RWPE1 (cell line): ENCODE results near the gene RETREG3.

Source experiments
- CTCF ChIA-PET: fragments of 350-600 bp; sonication (Branson Sonifier 250); formaldehyde crosslinking; extraction: SDS; loops from one replicate; lab custom pipeline; 2021; lab: Yijun Ruan, JAX
- POLR2A ChIA-PET: fragments of 400-600 bp; formaldehyde crosslinking; extraction: SDS; loops from one replicate; lab custom pipeline; 2020; ENCODE audit warnings: antibody characterized with exemption; ENCODE audit not compliant: low non-redundant PET; lab: Yijun Ruan, JAX
- DNase-seq: peaks from one replicate; pipeline ENCODE4 v3.0.0; 2012; ENCODE audit warnings: low spot score
- H3K27ac ChIP-seq: fragments of 450-650 bp; 2 replicates; pipeline ENCODE4 v1.5.1; 2017
- TF ChIP-seq, protein P1 (sequence below): fragments of 450-650 bp; conservative IDR thresholded peaks from 2 replicates; pipeline ENCODE4 v1.5.1; 2017; ENCODE audit warnings: low read depth, mild to moderate bottlenecking

Gene RETREG3

DNA sequence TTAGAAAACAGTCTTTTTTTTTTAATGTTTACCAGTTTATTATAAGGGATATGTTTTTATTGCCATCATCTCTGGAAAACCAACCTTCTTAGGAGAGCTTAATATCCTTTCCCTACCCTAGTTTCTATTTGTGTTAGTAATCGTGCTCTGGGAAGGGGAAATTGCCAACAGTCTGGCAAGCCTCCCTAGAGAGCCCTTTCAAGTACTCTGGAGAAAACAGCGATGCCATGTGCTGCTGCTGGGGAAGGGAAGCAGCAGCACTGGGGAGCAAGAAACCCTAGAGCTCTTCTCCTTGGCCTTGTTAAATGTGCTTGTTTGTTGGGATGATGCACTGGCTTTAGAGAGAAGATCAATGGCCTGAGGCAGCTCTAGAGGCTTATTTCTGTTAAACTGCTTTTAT lies 10.3 kb downstream of the RETREG3 start:
- TF ChIP-seq, protein P1, sequence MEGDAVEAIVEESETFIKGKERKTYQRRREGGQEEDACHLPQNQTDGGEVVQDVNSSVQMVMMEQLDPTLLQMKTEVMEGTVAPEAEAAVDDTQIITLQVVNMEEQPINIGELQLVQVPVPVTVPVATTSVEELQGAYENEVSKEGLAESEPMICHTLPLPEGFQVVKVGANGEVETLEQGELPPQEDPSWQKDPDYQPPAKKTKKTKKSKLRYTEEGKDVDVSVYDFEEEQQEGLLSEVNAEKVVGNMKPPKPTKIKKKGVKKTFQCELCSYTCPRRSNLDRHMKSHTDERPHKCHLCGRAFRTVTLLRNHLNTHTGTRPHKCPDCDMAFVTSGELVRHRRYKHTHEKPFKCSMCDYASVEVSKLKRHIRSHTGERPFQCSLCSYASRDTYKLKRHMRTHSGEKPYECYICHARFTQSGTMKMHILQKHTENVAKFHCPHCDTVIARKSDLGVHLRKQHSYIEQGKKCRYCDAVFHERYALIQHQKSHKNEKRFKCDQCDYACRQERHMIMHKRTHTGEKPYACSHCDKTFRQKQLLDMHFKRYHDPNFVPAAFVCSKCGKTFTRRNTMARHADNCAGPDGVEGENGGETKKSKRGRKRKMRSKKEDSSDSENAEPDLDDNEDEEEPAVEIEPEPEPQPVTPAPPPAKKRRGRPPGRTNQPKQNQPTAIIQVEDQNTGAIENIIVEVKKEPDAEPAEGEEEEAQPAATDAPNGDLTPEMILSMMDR = no peak
- ChIA-PET POLR2A (interaction anchor here (0.5 kb wide), 1 partner anchor 613 kb away, joined by 3 read pairs; no protein-coding TSS in a partner anchor), CTCF (interaction anchor here (1.5 kb wide), 1 partner anchor 9 kb away, joined by 4 read pairs; no protein-coding TSS in a partner anchor)
- no peak overlapping the region for H3K27ac ChIP-seq
- no peak for DNase-seq

DNA sequence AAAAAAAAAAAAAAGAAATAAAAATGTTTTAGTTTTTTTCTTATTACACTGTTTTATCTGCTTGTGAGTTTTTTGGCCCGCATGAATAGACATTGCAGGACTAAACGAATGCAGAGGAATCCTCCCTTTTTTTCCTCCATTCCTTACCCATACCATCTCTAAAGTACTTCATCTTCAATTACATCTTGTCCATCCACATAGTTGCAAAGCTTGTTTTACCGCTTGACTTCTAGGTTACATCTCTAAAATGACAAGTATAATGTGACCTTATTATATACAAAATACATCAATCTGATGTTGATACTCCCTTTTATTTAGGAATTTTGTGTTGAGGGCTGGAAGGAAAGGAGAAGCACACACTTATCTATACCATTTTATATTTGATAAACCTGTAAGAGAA lies 12.8 kb downstream of the RETREG3 start:
- POLR2A ChIA-PET = no interaction called here
- CTCF ChIA-PET = no interaction called here
- TF ChIP-seq, protein P1 = no peak
- no peak for DNase-seq
- no peak overlapping the region for H3K27ac ChIP-seq

DNA sequence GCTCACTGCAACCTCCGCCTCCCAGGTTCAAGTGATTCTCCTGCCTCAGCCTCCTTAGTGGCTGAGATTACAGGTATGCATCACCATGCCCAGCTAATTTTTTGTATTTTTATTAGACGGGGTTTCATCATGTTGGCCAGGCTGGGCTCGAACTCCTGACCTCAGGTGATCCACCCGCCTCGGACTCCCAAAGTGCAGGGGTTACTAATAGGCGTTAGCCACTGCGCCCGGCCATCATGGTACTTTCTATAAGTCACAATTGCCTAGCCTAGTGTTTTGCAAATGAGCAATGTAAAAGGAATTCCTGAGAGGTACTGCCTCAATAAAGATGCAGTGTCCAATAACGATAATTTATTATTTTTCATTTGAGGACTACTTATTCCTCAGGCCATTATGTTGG lies 17.8 kb downstream of the RETREG3 start:
- ChIA-PET POLR2A (no interaction called here), CTCF (no interaction called here)

DNA sequence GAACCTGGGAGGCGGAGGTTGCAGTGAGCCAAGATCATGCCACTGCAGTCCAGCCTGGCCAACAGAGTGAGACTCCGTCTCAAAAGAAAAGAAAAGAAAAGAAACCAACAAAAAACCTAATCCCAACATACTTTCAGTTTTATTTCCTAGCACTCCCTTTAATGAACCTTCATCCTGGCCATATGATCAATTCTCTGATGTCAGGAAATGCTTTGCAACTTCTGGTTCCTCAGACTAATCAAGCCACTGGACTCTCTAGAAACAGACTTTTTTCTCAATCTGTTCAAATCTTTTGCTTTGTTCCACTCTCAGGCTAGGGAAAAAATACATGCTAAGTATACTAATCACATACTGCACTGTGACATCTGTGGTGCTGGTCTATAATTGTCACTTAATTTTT lies 18.3 kb downstream of the RETREG3 start:
- CTCF ChIA-PET = no interaction called here
- peak overlapping the region; percentile 28; the same call in 1 of the 2 replicates for H3K27ac ChIP-seq
- no peak for DNase-seq
- TF ChIP-seq, protein P1 = no peak
- POLR2A ChIA-PET = no interaction called here

More for the DNA sequence above, 17.8 kb downstream of the RETREG3 start:
- peak; percentile 15 for DNase-seq
- TF ChIP-seq, protein P1 = no peak
- H3K27ac ChIP-seq = 0 out of 2 replicates have a peak overlapping the region, but pooled peaks have one; percentile 22

DNA sequence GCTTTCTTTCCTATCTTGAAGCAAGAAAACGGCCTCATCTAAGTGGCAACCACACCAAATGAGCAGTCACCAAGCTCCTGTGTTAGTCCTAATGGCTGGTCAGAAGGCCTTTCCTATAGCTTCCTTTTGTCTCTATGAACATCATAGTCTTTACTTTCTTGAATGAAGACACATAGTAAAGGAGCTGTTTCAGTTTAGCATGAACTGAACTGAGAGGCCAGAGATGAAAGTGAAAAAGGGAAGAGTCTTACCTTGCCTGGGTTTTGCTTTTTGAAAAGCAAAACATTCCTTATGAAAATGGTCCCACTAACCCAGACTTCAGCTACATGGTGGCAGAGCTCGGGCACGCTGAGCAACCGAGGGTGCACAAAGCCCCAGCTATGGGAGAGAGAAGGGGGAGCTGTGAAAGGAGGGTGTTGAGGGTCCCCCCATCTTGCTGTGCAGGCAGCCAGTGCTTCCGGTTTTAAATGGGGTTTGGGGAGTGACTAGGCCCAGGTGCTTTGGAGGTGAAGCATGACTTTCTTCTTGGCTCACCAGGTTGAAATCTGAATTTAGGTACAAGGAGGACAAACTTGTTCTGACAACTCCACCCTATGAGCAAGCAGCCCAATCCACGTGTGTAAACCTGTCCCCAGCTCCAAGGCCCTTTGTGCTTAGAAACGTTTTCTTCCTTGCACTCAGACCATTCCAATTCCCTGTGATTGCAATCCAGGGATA lies 22.5 kb downstream of the RETREG3 start:
- POLR2A ChIA-PET = interaction anchor here (0.5 kb wide), 1 partner anchor 346 kb away, joined by 7 read pairs; no protein-coding TSS in a partner anchor
- H3K27ac ChIP-seq = peak overlapping the region; percentile 85
- CTCF ChIA-PET = interaction anchor here (0.6 to 2.1 kb wide), 3 partner anchors 8 to 201 kb away, joined by 3 to 10 read pairs (median 4); partner anchors contain the start of gene PSMC3IP
- TF ChIP-seq, protein P1 = no peak
- DNase-seq = peak; percentile 89

DNA sequence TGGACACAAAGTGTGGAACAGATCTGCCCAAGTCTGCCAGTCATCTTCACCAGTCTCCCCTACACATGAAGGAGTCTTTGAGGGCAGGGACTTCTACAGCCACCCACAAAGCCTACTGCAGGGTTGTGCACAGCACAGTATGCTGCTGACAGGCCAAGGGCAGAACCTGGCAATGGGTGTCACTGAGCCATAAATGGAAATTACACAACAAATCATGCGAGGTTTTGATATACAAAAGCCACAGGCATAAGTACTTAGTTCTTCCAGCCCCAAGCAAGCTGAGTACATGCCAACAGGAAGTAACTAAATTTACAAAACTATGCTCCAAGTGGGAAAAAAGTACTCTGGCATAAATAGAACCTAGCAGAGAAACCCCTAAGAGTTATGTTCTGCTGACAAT lies 23.8 kb downstream of the RETREG3 start:
- H3K27ac ChIP-seq = peak overlapping the region; percentile 49
- TF ChIP-seq, protein P1 = no peak
- CTCF ChIA-PET = no interaction called here
- DNase-seq = no peak
- POLR2A ChIA-PET = no interaction called here
